Panc1 (cell line): ENCODE data around the gene AK2. TPM values are rescaled to one million over a fixed set of nuclear protein-coding genes. Genes with fewer than 3 reads are reported as not detected.

Source experiments
- ATAC-seq: fragments of 200-7000 bp; cut with Tn5 transposase; 2 replicates; pipeline ENCODE4 v1.9.1; 2020; ENCODE audit warnings: mild to moderate bottlenecking, moderate library complexity
- BruUV-seq: library from RNA; stranded (reverse); fragments of 400-500 nt; replicated peaks from 2 replicates; lab custom pipeline; 2021; lab: Mats Ljungman, UMichigan
- CTCF ChIA-PET: fragments of 300-600 bp; sonication (Branson Sonifier 250); formaldehyde crosslinking; loops from one replicate; lab custom pipeline; 2022; ENCODE audit warnings: antibody characterized with exemption; lab: Charles Lee
- POLR2A ChIA-PET: fragments of 300-600 bp; sonication (Branson Sonifier 250); formaldehyde crosslinking; loops from one replicate; lab custom pipeline; 2022; ENCODE audit warnings: antibody characterized with exemption; lab: Charles Lee
- DNase-seq: peaks from one replicate; pipeline ENCODE4 v3.0.0-alpha.2; 2010; ENCODE audit warnings: low read depth, low spot score
- H3K27ac ChIP-seq: 2 replicates; pipeline ENCODE4 v1.5.1; 2011; ENCODE audit warnings: mild to moderate bottlenecking, low read length, inconsistent platforms
- H3K27me3 ChIP-seq: fragments of 200-500 bp; sonication (Bioruptor generic); 2 replicates; pipeline ENCODE4 v1.6.0; 2014; ENCODE audit warnings: low read length, inconsistent platforms; ENCODE audit not compliant: control insufficient read depth, insufficient read depth
- H3K36me3 ChIP-seq: fragments of 200-500 bp; sonication (Bioruptor generic); 2 replicates; pipeline ENCODE4 v1.5.1; 2014; ENCODE audit warnings: inconsistent platforms, mild to moderate bottlenecking, low read length, moderate library complexity; ENCODE audit not compliant: control insufficient read depth, insufficient read depth
- H3K4me1 ChIP-seq: 2 replicates; pipeline ENCODE4 v1.5.1; 2011; ENCODE audit warnings: inconsistent platforms, mild to moderate bottlenecking, low read length, moderate library complexity; ENCODE audit not compliant: control insufficient read depth, insufficient read depth
- H3K4me3 ChIP-seq, 2 experiments: 2 replicates each; pipeline ENCODE4 v1.5.1; 2011 to 2012; ENCODE audit warnings: low read depth in 2 of 2, low read length in 2 of 2, mild to moderate bottlenecking in 2 of 2, inconsistent platforms in 1 of 2, moderate library complexity in 1 of 2
- H3K9me3 ChIP-seq: fragments of 200-500 bp; sonication (Bioruptor generic); 2 replicates; pipeline ENCODE4 v1.5.1; 2014; ENCODE audit warnings: low read depth, mild to moderate bottlenecking, inconsistent platforms, low read length, moderate library complexity; ENCODE audit not compliant: control insufficient read depth, insufficient read depth
- CTCF ChIP-seq: fragments of 450-650 bp; IDR thresholded peaks from 2 replicates; pipeline ENCODE4 v1.5.1; 2017; ENCODE audit warnings: mild to moderate bottlenecking
- POLR2AphosphoS5 ChIP-seq: IDR thresholded peaks from 2 replicates; pipeline ENCODE4 v1.6.1; 2012; ENCODE audit warnings: mild to moderate bottlenecking, low read depth, low read length, moderate library complexity
- REST ChIP-seq, 2 experiments: IDR thresholded peaks; 2 replicates each; pipeline ENCODE4 v1.6.1; 2011 to 2012; ENCODE audit warnings: low read depth in 2 of 2, control low read depth in 1 of 2, low read length in 1 of 2, mild to moderate bottlenecking in 1 of 2, moderate library complexity in 1 of 2; ENCODE audit not compliant: insufficient read depth in 1 of 2
- SIN3A ChIP-seq: IDR thresholded peaks from 2 replicates; pipeline ENCODE4 v1.6.1; 2012; ENCODE audit warnings: low read depth, mild to moderate bottlenecking, low read length, moderate library complexity, borderline replicate concordance; ENCODE audit not compliant: insufficient read depth
- TCF7L2 ChIP-seq: IDR thresholded peaks from 2 replicates; pipeline ENCODE4 v1.6.1; 2011; ENCODE audit warnings: mild to moderate bottlenecking, low read depth, low read length, inconsistent platforms
- in situ Hi-C: cut with HindIII; loops from 2 replicates; pipeline ENCODE4 v1.10.0; 2016; ENCODE audit warnings: low sequenced_read_pairs, low pct_unique_long_range_greater_than_20kb
- intact Hi-C: fragments of 100-400 bp; cut with micrococcal nuclease; formaldehyde crosslinking; loops from one replicate; pipeline ENCODE4 v1.10.0; 2022; ENCODE audit not compliant: unreplicated experiment
- total RNA-seq: library from RNA; stranded (reverse); gene quantifications from one replicate; pipeline ENCODE4 v1.2.1, GENCODE V29; 2021; ENCODE audit not compliant: unreplicated experiment

The AK2 gene
- total RNA-seq, 1 experiment from 2014 or later: 213 TPM

- Histone ChIP-seq H3K27ac (no peak overlapping the region), H3K4me1 (no peaks in the 10 kb centered on the region), H3K9me3 (no peaks in the 10 kb centered on the region), H3K4me3 (no peak overlapping the region), H3K27me3 (no peaks in the 10 kb centered on the region), H3K36me3 (peaks cover 46% of the 10 kb centered on the region)
- ATAC-seq: peak; percentile 37; the same call in 1 of the 2 replicates
- CTCF ChIA-PET: no interaction called here
- TF ChIP-seq REST (IDR thresholded peaks at IDR 0.05; ENCODE audit: insufficient read depth in 1 of 2, low read depth in 2 of 2, low read length in 1 of 2): no peak
- TF ChIP-seq CTCF: no peak
- TF ChIP-seq POLR2AphosphoS5: no peak
- no peak for TF ChIP-seq TCF7L2
- no peak for TF ChIP-seq SIN3A
- intact Hi-C loops (no loop called here), in situ Hi-C loops (no loop called here)
- no peak for DNase-seq
- BruUV-seq: no TSS peak
- POLR2A ChIA-PET: interaction anchor here (1.0 kb wide), 1 partner anchor 10 kb away, joined by 6 read pairs; no protein-coding TSS in a partner anchor
Measured at GRCh38 chr1:33015216-33015615, 21.5 kb downstream of the AK2 start.

- H3K4me1 ChIP-seq: no peaks in the 10 kb centered on the region
- intact Hi-C loops (no loop called here), in situ Hi-C loops (no loop called here)
- H3K27me3 ChIP-seq: no peaks in the 10 kb centered on the region
- H3K27ac ChIP-seq: no peak overlapping the region
- CTCF ChIA-PET: interaction anchor here (0.8 kb wide), 1 partner anchor 918 kb away, joined by 4 read pairs; no protein-coding TSS in a partner anchor
- no peak for DNase-seq
- H3K36me3 ChIP-seq: peaks cover 41% of the 10 kb centered on the region
- TF ChIP-seq CTCF (0 out of 2 replicates have a peak, but pooled peaks have one; percentile 10), POLR2AphosphoS5 (no peak)
- BruUV-seq: no TSS peak
- ATAC-seq: no peak
- H3K9me3 ChIP-seq: no peaks in the 10 kb centered on the region
- no peak overlapping the region for H3K4me3 ChIP-seq
- POLR2A ChIA-PET: no interaction called here
Measured at GRCh38 chr1:33014464-33015163, 22.1 kb downstream of the AK2 start.
